ENCODE results near the gene FAM32A.

FAM32A gene

GRCh38 chr19:16203256-16204004 lies 18.2 kb downstream of the FAM32A start:
- DNase-seq, result no peak

GRCh38 chr19:16204005-16204294 lies 18.7 kb downstream of the FAM32A start:
- no peak for DNase-seq

GRCh38 chr19:16205205-16206045 lies 20.2 kb downstream of the FAM32A start:
- DNase-seq, result no peak

- no peak for DNase-seq
These were observed 20.9 kb downstream of the FAM32A start for GRCh38 chr19:16206046-16206605.

GRCh38 chr19:16206637-16207036 lies 21.4 kb downstream of the FAM32A start:
- no peak for DNase-seq

GRCh38 chr19:16207063-16207462 lies 21.9 kb downstream of the FAM32A start:
- DNase-seq, result no peak

- no peak for DNase-seq
These were observed 22.3 kb downstream of the FAM32A start for GRCh38 chr19:16207490-16208025.

- DNase-seq, result no peak
These were observed 23.0 kb downstream of the FAM32A start for GRCh38 chr19:16208064-16208759.

- no peak for DNase-seq
These were observed 23.8 kb downstream of the FAM32A start for GRCh38 chr19:16208847-16209665.

GRCh38 chr19:16210168-16210567 lies 25.0 kb downstream of the FAM32A start:
- DNase-seq, result no peak

GRCh38 chr19:16213076-16213475 lies 27.9 kb downstream of the FAM32A start:
- DNase-seq, result no peak

GRCh38 chr19:16216744-16217670 lies 31.8 kb downstream of the FAM32A start:
- peak in 1 of 2 donors; percentile 14 for DNase-seq

- no peak for DNase-seq
These were observed 32.7 kb downstream of the FAM32A start for GRCh38 chr19:16217716-16218451.

- no peak for DNase-seq
These were observed 33.6 kb downstream of the FAM32A start for GRCh38 chr19:16218851-16219250.

GRCh38 chr19:16222806-16223205 lies 37.6 kb downstream of the FAM32A start:
- no peak for DNase-seq

- DNase-seq, result no peak
These were observed 38.5 kb downstream of the FAM32A start for GRCh38 chr19:16223746-16224145.

GRCh38 chr19:16224293-16225045 lies 39.3 kb downstream of the FAM32A start:
- DNase-seq, result no peak

- no peak for DNase-seq
These were observed 40.3 kb downstream of the FAM32A start for GRCh38 chr19:16225279-16226183.

Data from CD4-positive, alpha-beta T cell treated with Interferon alpha-2 for 1 hour (primary cell).